ENCODE data around the gene NCOA3. TPM values are rescaled to one million over a fixed set of nuclear protein-coding genes. Genes with fewer than 3 reads are reported as not detected.
A peak's percentile ranks its signal among the peaks of the same experiment; 100 is the strongest.

The NCOA3 gene
- polyA plus RNA-seq, 3 donors = 13.5 to 21.8 (median 21.3) TPM

DNA sequence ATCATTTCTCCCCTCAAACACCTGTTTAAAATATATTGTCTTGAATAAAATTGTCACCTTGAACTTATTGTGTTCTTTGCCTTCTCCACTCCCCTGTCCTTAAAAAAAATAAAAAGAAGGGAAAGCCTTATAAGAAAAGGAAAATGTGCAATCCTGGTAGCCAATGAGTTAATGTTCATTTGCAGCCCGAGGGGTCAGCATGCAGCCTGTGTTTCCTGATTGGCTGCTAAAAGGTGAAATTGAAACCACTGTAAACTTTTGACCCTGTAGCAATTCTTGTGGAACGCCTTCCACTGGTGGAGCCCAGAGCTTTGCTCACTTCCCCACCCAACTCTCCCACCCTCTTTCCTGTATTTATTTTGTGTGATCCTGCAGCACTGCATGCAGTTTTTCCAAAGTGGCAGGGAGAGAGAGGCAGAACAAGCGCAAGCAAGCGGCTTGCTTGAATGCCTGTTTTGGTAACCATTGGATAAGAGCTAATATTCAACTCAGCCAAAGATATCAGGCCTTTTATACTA, 74.9 kb downstream of the NCOA3 start:
- Histone ChIP-seq H3K9me3 (replicated peaks in 1 of 2; ENCODE audit: control insufficient read depth in 1 of 2, insufficient read depth in 1 of 2, low read length in 2 of 2) (no peaks in the 10 kb centered on the region), H3K27me3 (ENCODE audit: control insufficient read depth in 2 of 2, insufficient read depth in 2 of 2, low read length in 2 of 2) (no peaks in the 10 kb centered on the region), H3K4me2 (replicated peaks; ENCODE audit: extremely low read depth, low read length, poor library complexity, severe bottlenecking) (peak overlapping the region; percentile 60), H3K79me2 (ENCODE audit: insufficient read depth, low read length) (peaks cover 100% of the 10 kb centered on the region), H3K4me1 (ENCODE audit: control insufficient read depth in 1 of 2, insufficient read depth in 2 of 2, low read length in 2 of 2) (peaks cover 25 to 40% of the 10 kb centered on the region in 2 donors), H2AFZ (ENCODE audit: insufficient read depth, low read depth, low read length, poor library complexity, severe bottlenecking) (no peak overlapping the region), H3K4me3 (replicated peaks in 1 of 3; ENCODE audit: low read depth in 2 of 3, low read length in 3 of 3) (peak overlapping the region in 1 of 3 experiments; percentile 48), H3K9ac (ENCODE audit: insufficient read depth, low read length, poor library complexity, severe bottlenecking) (no peak overlapping the region), H4K20me1 (ENCODE audit: insufficient read depth, low read length) (peaks cover 100% of the 10 kb centered on the region), H3K36me3 (replicated peaks in 1 of 2; ENCODE audit: control insufficient read depth in 1 of 2, insufficient read depth in 2 of 2, low read length in 2 of 2) (peaks cover 0 to 2% of the 10 kb centered on the region in 2 donors), H3K27ac (ENCODE audit: low read depth in 1 of 2, low read length in 2 of 2) (peak overlapping the region in 1 of 2 donors; percentile 39)
- Mint-ChIP-seq H3K9me3 (no peaks in the 10 kb centered on the region), H3K27me3 (ENCODE audit: low read depth in 3 of 3) (peaks cover 0 to 2% (median 0%) of the 10 kb centered on the region in 3 donors), H3K4me1 (peaks cover 42% of the 10 kb centered on the region), H3K4me3 (peak overlapping the region; percentile 17 to 54), H3K27ac (peak overlapping the region; percentile 66 to 88 (median 75)), H3K36me3 (peaks cover 3 to 8% of the 10 kb centered on the region in 2 donors)
- WGBS (ENCODE audit: insufficient coverage) = 0% methylated on average over 2 of the region's 4 CpGs
- intact Hi-C loops (cut with micrococcal nuclease) = no loop called here
- TF ChIP-seq, protein P1, sequence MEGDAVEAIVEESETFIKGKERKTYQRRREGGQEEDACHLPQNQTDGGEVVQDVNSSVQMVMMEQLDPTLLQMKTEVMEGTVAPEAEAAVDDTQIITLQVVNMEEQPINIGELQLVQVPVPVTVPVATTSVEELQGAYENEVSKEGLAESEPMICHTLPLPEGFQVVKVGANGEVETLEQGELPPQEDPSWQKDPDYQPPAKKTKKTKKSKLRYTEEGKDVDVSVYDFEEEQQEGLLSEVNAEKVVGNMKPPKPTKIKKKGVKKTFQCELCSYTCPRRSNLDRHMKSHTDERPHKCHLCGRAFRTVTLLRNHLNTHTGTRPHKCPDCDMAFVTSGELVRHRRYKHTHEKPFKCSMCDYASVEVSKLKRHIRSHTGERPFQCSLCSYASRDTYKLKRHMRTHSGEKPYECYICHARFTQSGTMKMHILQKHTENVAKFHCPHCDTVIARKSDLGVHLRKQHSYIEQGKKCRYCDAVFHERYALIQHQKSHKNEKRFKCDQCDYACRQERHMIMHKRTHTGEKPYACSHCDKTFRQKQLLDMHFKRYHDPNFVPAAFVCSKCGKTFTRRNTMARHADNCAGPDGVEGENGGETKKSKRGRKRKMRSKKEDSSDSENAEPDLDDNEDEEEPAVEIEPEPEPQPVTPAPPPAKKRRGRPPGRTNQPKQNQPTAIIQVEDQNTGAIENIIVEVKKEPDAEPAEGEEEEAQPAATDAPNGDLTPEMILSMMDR (IDR thresholded peaks at IDR 0.05) = no peak
- peak; percentile 17 to 40 (median 40) for DNase-seq

DNA sequence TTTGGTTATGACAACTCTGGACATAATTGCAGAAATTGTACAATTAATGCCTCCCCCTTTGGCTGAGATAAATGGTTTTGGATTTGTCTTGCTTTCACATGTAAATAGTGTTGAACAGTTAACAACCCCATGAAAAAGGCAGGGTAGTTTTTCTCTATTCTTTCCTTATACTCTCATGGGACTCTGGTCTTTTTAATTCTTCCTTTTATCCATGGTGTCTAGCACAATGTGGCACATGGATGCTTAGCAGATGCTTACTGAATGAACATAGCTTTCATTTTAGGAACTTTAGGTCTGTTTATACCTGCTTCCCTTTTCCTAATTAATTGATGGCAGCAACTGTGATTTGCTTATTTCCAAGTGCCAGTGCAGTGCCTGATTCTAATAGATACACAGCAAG, 75.6 kb downstream of the NCOA3 start:
- peak overlapping the region; percentile 60 for H3K4me2 ChIP-seq (replicated peaks; ENCODE audit: extremely low read depth, low read length, poor library complexity, severe bottlenecking)
- intact Hi-C loops (cut with micrococcal nuclease) = no loop called here
- no peak overlapping the region for H3K4me3 Mint-ChIP-seq
- H3K27ac Mint-ChIP-seq = peak overlapping the region in 4 of 7 donors; percentile 8 to 66 (median 34)
- H3K4me1 Mint-ChIP-seq = peaks cover 39% of the 10 kb centered on the region
- H3K36me3 ChIP-seq (replicated peaks in 1 of 2; ENCODE audit: control insufficient read depth in 1 of 2, insufficient read depth in 2 of 2, low read length in 2 of 2) = no peaks in the 10 kb centered on the region
- H2AFZ ChIP-seq (ENCODE audit: insufficient read depth, low read depth, low read length, poor library complexity, severe bottlenecking) = no peak overlapping the region
- peaks cover 100% of the 10 kb centered on the region for H4K20me1 ChIP-seq (ENCODE audit: insufficient read depth, low read length)
- DNase-seq = no peak
- H3K4me3 ChIP-seq (replicated peaks in 1 of 3; ENCODE audit: low read depth in 2 of 3, low read length in 3 of 3) = no peak overlapping the region
- peaks cover 25 to 40% of the 10 kb centered on the region in 2 donors for H3K4me1 ChIP-seq (ENCODE audit: control insufficient read depth in 1 of 2, insufficient read depth in 2 of 2, low read length in 2 of 2)
- H3K27me3 ChIP-seq (ENCODE audit: control insufficient read depth in 2 of 2, insufficient read depth in 2 of 2, low read length in 2 of 2) = no peaks in the 10 kb centered on the region
- no peaks in the 10 kb centered on the region for H3K9me3 ChIP-seq (replicated peaks in 1 of 2; ENCODE audit: control insufficient read depth in 1 of 2, insufficient read depth in 1 of 2, low read length in 2 of 2)
- H3K36me3 Mint-ChIP-seq = peaks cover 0 to 6% of the 10 kb centered on the region in 2 donors
- H3K9me3 Mint-ChIP-seq = no peaks in the 10 kb centered on the region
- peaks cover 100% of the 10 kb centered on the region for H3K79me2 ChIP-seq (ENCODE audit: insufficient read depth, low read length)
- H3K9ac ChIP-seq (ENCODE audit: insufficient read depth, low read length, poor library complexity, severe bottlenecking) = no peak overlapping the region
- TF ChIP-seq, protein P1 (IDR thresholded peaks at IDR 0.05) = no peak
- peaks cover 0 to 2% (median 0%) of the 10 kb centered on the region in 3 donors for H3K27me3 Mint-ChIP-seq (ENCODE audit: low read depth in 3 of 3)
- peak overlapping the region in 1 of 2 donors; percentile 50 for H3K27ac ChIP-seq (ENCODE audit: low read depth in 1 of 2, low read length in 2 of 2)

Measured in CD14-positive monocyte (primary cell).